H1 (cell line): ENCODE data around the gene ZNF512. TPM values are rescaled to one million over a fixed set of nuclear protein-coding genes. Genes with fewer than 3 reads are reported as not detected.

ENCODE experiments used
- CTCF ChIA-PET: fragments of 300-600 bp; sonication (Branson Sonifier 250); formaldehyde crosslinking; loops from one replicate; lab custom pipeline; 2021; ENCODE audit not compliant: partially characterized antibody; lab: Charles Lee
- POLR2A ChIA-PET: fragments of 300-600 bp; sonication (Branson Sonifier 250); formaldehyde crosslinking; loops from one replicate; lab custom pipeline; 2021; ENCODE audit warnings: inconsistent platforms; ENCODE audit not compliant: partially characterized antibody; lab: Charles Lee
- DNase-seq, 2 experiments: peaks; one replicate each; pipeline versions ENCODE4 v3.0.0 to v3.0.0-alpha.2; 2010 to 2022; ENCODE audit warnings: low spot score in 2 of 2, low read depth in 1 of 2, mixed read lengths in 1 of 2
- FAIRE-seq: peaks from 2 replicates; lab custom pipeline; 2011; peaks lifted over from hg19 to GRCh38; lab: Jason Lieb, UNC
- H2AFZ ChIP-seq: 2 replicates; pipeline ENCODE4 v1.8.1; 2012; ENCODE audit warnings: low read length, inconsistent platforms
- H2AK5ac ChIP-seq: 2 replicates; pipeline ENCODE4 v1.6.1; 2013; ENCODE audit warnings: low read depth, low read length
- H2BK120ac ChIP-seq: replicated peaks from 2 replicates; pipeline ENCODE3; 2013; ENCODE audit warnings: low read depth, low read length, inconsistent platforms
- H2BK12ac ChIP-seq: 2 replicates; pipeline ENCODE4 v1.6.1; 2013; ENCODE audit warnings: low read depth, low read length
- H2BK15ac ChIP-seq: 2 replicates; pipeline ENCODE4 v1.6.1; 2013; ENCODE audit warnings: low read length
- H2BK20ac ChIP-seq: 2 replicates; pipeline ENCODE4 v1.6.1; 2013; ENCODE audit warnings: low read length
- H2BK5ac ChIP-seq: 2 replicates; pipeline ENCODE4 v1.6.1; 2013; ENCODE audit warnings: low read depth, low read length
- H3K14ac ChIP-seq: 2 replicates; pipeline ENCODE4 v1.6.1; 2013; ENCODE audit warnings: inconsistent platforms; ENCODE audit not compliant: insufficient read length
- H3K18ac ChIP-seq: 2 replicates; pipeline ENCODE4 v1.6.1; 2013; ENCODE audit warnings: low read length; ENCODE audit errors: extremely low read depth
- H3K23ac ChIP-seq: 2 replicates; pipeline ENCODE4 v1.6.1; 2013; ENCODE audit warnings: inconsistent platforms; ENCODE audit not compliant: insufficient read length
- H3K23me2 ChIP-seq: 2 replicates; pipeline ENCODE4 v1.6.1; 2013; ENCODE audit warnings: low read depth, low read length
- H3K27ac ChIP-seq: 2 replicates; pipeline ENCODE4 v1.6.1; 2011; ENCODE audit warnings: low read depth, low read length, inconsistent platforms
- H3K27me3 ChIP-seq, 4 experiments: replicated peaks in 1 of 4; 1 replicate in 1 of 4; 2 replicates in 3 of 4; pipeline versions ENCODE4 v1.6.1 to v1.8.1; 2011 to 2013; ENCODE audit warnings: low read length in 3 of 4, mild to moderate bottlenecking in 3 of 4, inconsistent platforms in 2 of 4, mixed read lengths in 2 of 4, moderate library complexity in 1 of 4; ENCODE audit not compliant: control insufficient read depth in 3 of 4, insufficient read depth in 3 of 4; ENCODE audit errors: extremely low read depth in 1 of 4
- H3K36me3 ChIP-seq, 4 experiments: 2 replicates each; pipeline versions ENCODE4 v1.6.1 to v1.8.1; 2011 to 2013; ENCODE audit warnings: mild to moderate bottlenecking in 4 of 4, low read length in 3 of 4, moderate library complexity in 2 of 4, control low read depth in 1 of 4, inconsistent platforms in 1 of 4; ENCODE audit not compliant: insufficient read depth in 4 of 4, control insufficient read depth in 2 of 4
- H3K4ac ChIP-seq: replicated peaks from 2 replicates; pipeline ENCODE3; 2013; ENCODE audit warnings: low read length, low read depth, mixed read lengths, inconsistent platforms; ENCODE audit not compliant: insufficient read length
- H3K4me1 ChIP-seq, 4 experiments: replicated peaks in 1 of 4; 1 replicate in 1 of 4; 2 replicates in 3 of 4; pipeline versions ENCODE4 v1.6.1 to v1.8.1; 2011 to 2013; ENCODE audit warnings: low read length in 3 of 4, inconsistent platforms in 2 of 4, mixed read lengths in 1 of 4; ENCODE audit not compliant: insufficient read depth in 4 of 4, control insufficient read depth in 3 of 4
- H3K4me2 ChIP-seq, 2 experiments: 2 replicates each; pipeline versions ENCODE4 v1.6.1 to v1.8.1; 2011 to 2013; ENCODE audit warnings: low read depth in 2 of 2, low read length in 2 of 2, control low read depth in 1 of 2, inconsistent platforms in 1 of 2, mild to moderate bottlenecking in 1 of 2; ENCODE audit not compliant: insufficient read depth in 1 of 2
- H3K4me3 ChIP-seq, 4 experiments: fragments of 200-600, 300-600 bp in 1 of 4; sonication (generic), shearing (Covaris generic), sonication (Bioruptor Twin) in 1 of 4; 2 replicates each; pipeline versions ENCODE4 v1.5.1 to v1.8.1; 2011 to 2016; ENCODE audit warnings: low read length in 4 of 4, low read depth in 3 of 4, control low read depth in 2 of 4, inconsistent platforms in 2 of 4, mild to moderate bottlenecking in 2 of 4, mixed read lengths in 1 of 4, moderate library complexity in 1 of 4; ENCODE audit not compliant: insufficient read depth in 2 of 4; ENCODE audit errors: extremely low read depth in 1 of 4
- H3K56ac ChIP-seq: replicated peaks from 2 replicates; pipeline ENCODE3; 2013; ENCODE audit warnings: low read depth, mild to moderate bottlenecking, mixed read lengths, low read length, inconsistent platforms; ENCODE audit not compliant: insufficient read length
- H3K79me1 ChIP-seq: 2 replicates; pipeline ENCODE4 v1.6.1; 2013; ENCODE audit warnings: low read depth, low read length, control low read depth
- H3K79me2 ChIP-seq, 2 experiments: 2 replicates each; pipeline versions ENCODE4 v1.6.1 to v1.8.1; 2012 to 2013; ENCODE audit warnings: low read length in 2 of 2, mild to moderate bottlenecking in 2 of 2, inconsistent platforms in 1 of 2; ENCODE audit not compliant: insufficient read depth in 2 of 2, control insufficient read depth in 1 of 2
- H3K9ac ChIP-seq, 4 experiments: replicated peaks in 1 of 4; 1 replicate in 1 of 4; 2 replicates in 3 of 4; pipeline versions ENCODE4 v1.6.1 to v1.8.1; 2011 to 2013; ENCODE audit warnings: low read depth in 3 of 4, low read length in 3 of 4, control low read depth in 2 of 4, mild to moderate bottlenecking in 2 of 4, moderate library complexity in 2 of 4, inconsistent platforms in 1 of 4; ENCODE audit errors: extremely low read depth in 1 of 4
- H3K9me3 ChIP-seq, 2 experiments: 2 replicates each; pipeline versions ENCODE4 v1.6.1 to v1.8.1; 2012 to 2013; ENCODE audit warnings: mild to moderate bottlenecking in 2 of 2, moderate library complexity in 2 of 2, control low read depth in 1 of 2, inconsistent platforms in 1 of 2, low read depth in 1 of 2, low read length in 1 of 2, mixed read lengths in 1 of 2; ENCODE audit not compliant: insufficient read depth in 2 of 2
- H4K20me1 ChIP-seq, 2 experiments: replicated peaks in 1 of 2; 2 replicates each; pipeline versions ENCODE3 to v1.8.1; 2011 to 2013; ENCODE audit warnings: inconsistent platforms in 2 of 2, low read length in 2 of 2, mild to moderate bottlenecking in 1 of 2; ENCODE audit not compliant: insufficient read depth in 2 of 2, control insufficient read depth in 1 of 2
- H4K5ac ChIP-seq: 2 replicates; pipeline ENCODE4 v1.6.1; 2013; ENCODE audit warnings: low read length, low read depth, mixed read lengths, inconsistent platforms; ENCODE audit not compliant: insufficient read length
- H4K8ac ChIP-seq: 2 replicates; pipeline ENCODE4 v1.8.0; 2013; ENCODE audit warnings: mild to moderate bottlenecking, moderate library complexity, low read length, inconsistent platforms; ENCODE audit not compliant: insufficient read depth; ENCODE audit errors: extremely low read depth
- H4K91ac ChIP-seq: replicated peaks from 2 replicates; pipeline ENCODE3; 2013; ENCODE audit warnings: low read length, mixed read lengths, inconsistent platforms; ENCODE audit not compliant: insufficient read length
- BCL11A ChIP-seq, 2 experiments: IDR thresholded peaks; one replicate each; pipeline ENCODE4 v1.6.1; 2011; ENCODE audit warnings: low read depth in 2 of 2, low read length in 2 of 2, mild to moderate bottlenecking in 2 of 2
- EGR1 ChIP-seq: IDR thresholded peaks from 2 replicates; pipeline ENCODE4 v1.6.1; 2011; ENCODE audit warnings: low read depth, low read length, borderline replicate concordance
- EP300 ChIP-seq, 2 experiments: IDR thresholded peaks; 1 replicate in 1 of 2; 2 replicates in 1 of 2; pipeline ENCODE4 v1.6.1; 2011 to 2012; ENCODE audit warnings: low read depth in 2 of 2, low read length in 2 of 2, mild to moderate bottlenecking in 2 of 2, borderline replicate concordance in 1 of 2, inconsistent platforms in 1 of 2, moderate library complexity in 1 of 2
- NRF1 ChIP-seq: IDR thresholded peaks from 2 replicates; pipeline ENCODE4 v1.6.1; 2011; ENCODE audit warnings: mild to moderate bottlenecking, low read depth, low read length, improper control_type of control experiment
- POU5F1 ChIP-seq: IDR thresholded peaks from 2 replicates; pipeline ENCODE4 v1.6.1; 2011; ENCODE audit warnings: low read depth, mild to moderate bottlenecking, low read length, moderate library complexity
- RAD21 ChIP-seq, 2 experiments: IDR thresholded peaks in 1 of 2; conservative IDR thresholded peaks in 1 of 2; 2 replicates each; pipeline ENCODE4 v1.6.1; 2011; ENCODE audit warnings: low read depth in 2 of 2, low read length in 2 of 2, improper control_type of control experiment in 1 of 2, inconsistent platforms in 1 of 2, mild to moderate bottlenecking in 1 of 2, moderate library complexity in 1 of 2
- RBBP5 ChIP-seq: IDR thresholded peaks from 2 replicates; pipeline ENCODE4 v1.7.1; 2012; ENCODE audit warnings: low read depth, mild to moderate bottlenecking, inconsistent platforms, low read length, moderate library complexity, borderline replicate concordance
- RXRA ChIP-seq: IDR thresholded peaks from 2 replicates; pipeline ENCODE4 v1.6.1; 2011; ENCODE audit warnings: low read depth, mild to moderate bottlenecking, low read length, moderate library complexity; ENCODE audit not compliant: insufficient read depth
- SIN3A ChIP-seq, 2 experiments: IDR thresholded peaks in 1 of 2; conservative IDR thresholded peaks in 1 of 2; 2 replicates each; pipeline ENCODE4 v1.6.1; 2011 to 2012; ENCODE audit warnings: low read length in 2 of 2, improper control_type of control experiment in 1 of 2, low read depth in 1 of 2, mild to moderate bottlenecking in 1 of 2
- SIX5 ChIP-seq: IDR thresholded peaks from 2 replicates; pipeline ENCODE4 v1.6.1; 2011; ENCODE audit warnings: mild to moderate bottlenecking, low read depth, low read length
- TAF1 ChIP-seq: IDR thresholded peaks from 2 replicates; pipeline ENCODE4 v1.6.1; 2011; ENCODE audit warnings: mild to moderate bottlenecking, low read depth, low read length
- WGBS, 2 experiments: shearing (Covaris generic) in 1 of 2; methylation state at CpG; one replicate each; pipeline versions ENCODE4 v1.1.6 to v1.1.7; 2013 to 2015; ENCODE audit warnings: low lambda C conversion rate in 2 of 2, mixed read lengths in 2 of 2, inconsistent platforms in 1 of 2, low coverage in 1 of 2, missing lambda C conversion rate in 1 of 2; ENCODE audit not compliant: insufficient replicate concordance in 2 of 2, insufficient coverage in 1 of 2, insufficient read length in 1 of 2; ENCODE audit errors: extremely low coverage in 1 of 2, missing lambda C conversion rate in 1 of 2; 5-methylcytosine and 5-hydroxymethylcytosine counted together
- polyA plus RNA-seq, 7 experiments: library from polyadenylated mRNA; depleted of rRNA in 3 of 7; stranded (reverse) in 5 of 7; unstranded in 2 of 7; fragments of >200 nt in 5 of 7; fragments of 200-250 nt in 2 of 7; gene quantifications; 1 replicate in 5 of 7; 2 replicates in 1 of 7; 4 replicates in 1 of 7; pipeline versions ENCODE4 v1.2.1 to v1.2.3, GENCODE V29; 2011 to 2013; ENCODE audit warnings: missing spikeins in 2 of 7, mixed read lengths in 2 of 7
- total RNA-seq: library from RNA; stranded (reverse); fragmentation: NEBNext Ultra II Directional; extraction: Animal tissue kit (Norgen Biotek cat#: 25700); gene quantifications from 2 replicates; pipeline ENCODE4 v1.2.1, GENCODE V29; 2021
- TF ChIP-seq, protein P1 (sequence below): IDR thresholded peaks from 2 replicates; pipeline ENCODE4 v1.6.1; 2011; ENCODE audit warnings: low read length, improper control_type of control experiment

The ZNF512 gene
- total and polyA plus RNA-seq, 2 of the 8 experiments (the other 6 are each of a cell fraction or from before 2014, with no cell fraction given), result 17.6 to 37.9 TPM

GRCh38 chr2:27667446-27667845 is 84.6 kb downstream of the ZNF512 start:
- Histone ChIP-seq H3K18ac (no peak overlapping the region), H3K4me3 (no peak overlapping the region), H2BK20ac (no peak overlapping the region), H3K27ac (no peak overlapping the region), H3K23me2 (peaks cover 8% of the 10 kb centered on the region; the same call in 1 of the 2 replicates), H3K56ac (no peak overlapping the region), H3K36me3 (peaks cover 2 to 22% (median 5%) of the 10 kb centered on the region in 4 experiments; a peak in 5 of 8 replicates), H3K4me2 (no peak overlapping the region), H2BK120ac (no peak overlapping the region), H3K79me2 (peaks cover 0 to 21% of the 10 kb centered on the region in 2 experiments; a peak in 2 of 4 replicates), H2BK12ac (no peak overlapping the region), H3K9ac (no peak overlapping the region), H4K8ac (no peak overlapping the region), H2AFZ (no peak overlapping the region), H3K27me3 (no peaks in the 10 kb centered on the region), H3K9me3 (no peaks in the 10 kb centered on the region), H3K4me1 (peaks cover 0 to 1% (median 0%) of the 10 kb centered on the region in 4 experiments; a peak in 2 of 7 replicates), H4K5ac (no peak overlapping the region), H3K4ac (no peak overlapping the region), H2BK5ac (no peak overlapping the region), H4K20me1 (peaks cover 0 to 2% of the 10 kb centered on the region in 2 experiments), H3K23ac (no peak overlapping the region)
- DNase-seq, result no peak
- 72% methylated on average over 1 of the region's 1 CpG; no CpG with 5 or more reads in 1 of the 2 experiments for WGBS, 2 experiments
- POLR2A ChIA-PET, result interaction anchor here (1.3 to 1.7 kb wide), 2 partner anchors 10 to 20 kb away, joined by 3 to 4 read pairs; no protein-coding TSS in a partner anchor
- no peak for TF ChIP-seq EGR1
- TF ChIP-seq RAD21 (IDR thresholded peaks at IDR 0.05 in 1 of 2, conservative IDR thresholded peaks at IDR 0.05 in 1 of 2; ENCODE audit: low read depth in 2 of 2, low read length in 2 of 2), result no peak
- TF ChIP-seq SIN3A (conservative IDR thresholded peaks at IDR 0.05 in 1 of 2, IDR thresholded peaks at IDR 0.05 in 1 of 2; ENCODE audit: low read depth in 1 of 2, low read length in 2 of 2), result no peak
- TF ChIP-seq, protein P1, sequence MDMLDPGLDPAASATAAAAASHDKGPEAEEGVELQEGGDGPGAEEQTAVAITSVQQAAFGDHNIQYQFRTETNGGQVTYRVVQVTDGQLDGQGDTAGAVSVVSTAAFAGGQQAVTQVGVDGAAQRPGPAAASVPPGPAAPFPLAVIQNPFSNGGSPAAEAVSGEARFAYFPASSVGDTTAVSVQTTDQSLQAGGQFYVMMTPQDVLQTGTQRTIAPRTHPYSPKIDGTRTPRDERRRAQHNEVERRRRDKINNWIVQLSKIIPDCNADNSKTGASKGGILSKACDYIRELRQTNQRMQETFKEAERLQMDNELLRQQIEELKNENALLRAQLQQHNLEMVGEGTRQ, result no peak
- TF ChIP-seq SIX5, result no peak
- no peak for TF ChIP-seq RXRA
- no peak for TF ChIP-seq NRF1
- TF ChIP-seq TAF1, result no peak
- no peak for TF ChIP-seq POU5F1
- no peak for TF ChIP-seq EP300 (IDR thresholded peaks at IDR 0.05; ENCODE audit: borderline replicate concordance in 1 of 2, low read depth in 2 of 2, low read length in 2 of 2)
- TF ChIP-seq RBBP5, result no peak
- TF ChIP-seq BCL11A (IDR thresholded peaks at IDR 0.05; ENCODE audit: low read depth in 2 of 2, low read length in 2 of 2), result no peak
- TF ChIP-seq, all 59 proteins: peak for 0
- H2AK5ac ChIP-seq, result no peak overlapping the region
- no peak overlapping the region for H3K14ac ChIP-seq
- CTCF ChIA-PET, result interaction anchor here (1.1 to 3.0 kb wide), 2 partner anchors 14 to 16 kb away, joined by 3 to 12 read pairs; no protein-coding TSS in a partner anchor
- no peaks in the 10 kb centered on the region for H3K79me1 ChIP-seq
- H2BK15ac ChIP-seq, result no peak overlapping the region
- no peak for FAIRE-seq
- H4K91ac ChIP-seq, result no peak overlapping the region
